Nucleus accumbens (tissue), 56 donors: ENCODE measurements around the gene LTN1.
A peak's percentile ranks its signal among the peaks of the same experiment; 100 is the strongest.

ENCODE experiments used
- DNase-seq, 56 donors: peaks; one replicate each; lab custom pipeline; 2025; lab: John Stamatoyannopoulos, UW

LTN1 gene

DNA sequence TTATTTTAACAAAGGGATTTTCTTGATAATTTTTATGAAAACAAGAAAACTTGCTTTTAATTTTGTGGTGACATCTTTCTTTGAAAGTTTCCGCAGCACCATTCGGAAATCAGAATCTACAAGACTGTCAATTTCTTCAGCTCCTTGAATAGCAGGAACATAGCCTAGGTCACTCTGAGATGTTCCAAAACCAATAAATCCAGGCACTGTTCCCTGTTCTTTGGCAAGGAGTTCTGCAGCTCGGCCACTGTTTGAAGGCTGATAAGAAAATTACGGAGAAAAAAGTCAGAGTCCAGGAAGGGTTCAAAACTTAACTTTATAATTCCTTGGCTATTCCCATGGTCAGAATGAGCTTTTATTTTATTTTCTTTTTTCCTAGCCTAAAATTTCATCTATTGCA, 6.0 kb downstream of the LTN1 start:
- DNase-seq: no peak

GRCh38 chr21:28982637-28983036, 10.0 kb downstream of the LTN1 start:
- no peak for DNase-seq

DNA sequence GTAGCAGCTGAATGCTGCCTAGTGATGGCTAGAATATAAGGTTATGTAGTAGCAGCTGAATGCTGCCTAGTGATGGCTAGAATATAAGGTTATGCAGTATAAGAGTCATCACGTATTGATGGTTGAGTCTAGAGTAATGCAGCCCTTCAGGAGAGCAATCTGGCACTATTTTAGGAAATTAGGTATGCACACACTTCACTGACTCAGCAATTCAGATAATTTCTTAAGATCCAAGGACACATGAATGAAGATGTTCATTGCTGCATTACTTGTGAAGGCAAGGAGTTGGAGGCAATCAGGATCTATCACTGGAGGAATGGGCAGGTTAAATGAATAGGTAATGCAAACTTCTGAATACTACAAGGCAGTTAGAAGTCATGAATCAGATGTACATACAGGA, 13.6 kb downstream of the LTN1 start:
- no peak for DNase-seq

DNA sequence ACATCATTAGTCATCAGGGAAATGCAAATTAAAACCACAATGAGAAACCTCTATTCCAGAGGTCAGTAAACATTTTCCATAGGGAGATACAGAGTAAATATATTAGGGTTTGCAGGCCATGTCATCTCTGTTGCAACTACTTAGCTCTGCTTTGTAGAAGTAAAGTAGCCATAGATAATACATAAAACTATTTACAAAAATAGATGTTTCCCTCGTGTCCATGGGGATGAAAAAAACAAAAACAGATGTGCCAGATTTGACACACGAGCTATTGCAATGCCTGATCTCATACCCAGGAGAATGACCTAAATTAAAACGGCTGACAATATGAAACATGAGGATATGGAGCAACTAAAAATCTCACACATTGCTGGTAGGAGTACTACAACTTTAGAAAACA, 17.3 kb downstream of the LTN1 start:
- no peak for DNase-seq

DNA sequence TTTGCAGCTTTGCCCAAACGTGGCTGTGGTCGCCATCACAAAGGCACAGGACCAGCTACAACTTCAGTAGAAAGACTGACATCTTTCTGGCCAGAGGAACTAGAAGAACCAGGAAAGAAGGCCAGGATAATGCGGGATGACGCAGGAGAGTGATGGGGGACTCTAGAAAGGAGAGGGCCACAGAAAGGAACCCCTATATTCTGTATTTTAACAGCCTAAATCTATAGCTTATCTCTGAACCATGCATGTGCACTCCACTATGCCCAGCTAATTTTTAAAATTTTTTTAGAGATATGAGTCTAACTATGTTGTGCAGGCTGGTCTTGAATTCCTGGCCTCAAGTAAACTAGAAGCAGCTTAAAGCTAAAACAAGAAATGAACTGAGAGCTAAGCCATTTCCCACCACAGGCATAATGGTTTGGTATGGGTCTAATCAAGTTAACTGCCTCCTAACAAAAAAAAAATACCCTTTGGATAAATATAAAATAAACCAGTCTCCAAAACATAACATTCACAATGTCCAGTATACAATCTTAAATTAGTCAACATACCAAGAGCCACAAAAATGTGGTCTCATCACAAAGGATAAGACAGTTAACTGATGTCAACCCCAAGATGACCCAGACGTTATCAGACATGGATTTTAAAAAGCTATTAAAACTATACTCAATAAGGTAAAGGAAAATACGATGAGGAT, 18.0 kb downstream of the LTN1 start:
- no peak for DNase-seq

DNA sequence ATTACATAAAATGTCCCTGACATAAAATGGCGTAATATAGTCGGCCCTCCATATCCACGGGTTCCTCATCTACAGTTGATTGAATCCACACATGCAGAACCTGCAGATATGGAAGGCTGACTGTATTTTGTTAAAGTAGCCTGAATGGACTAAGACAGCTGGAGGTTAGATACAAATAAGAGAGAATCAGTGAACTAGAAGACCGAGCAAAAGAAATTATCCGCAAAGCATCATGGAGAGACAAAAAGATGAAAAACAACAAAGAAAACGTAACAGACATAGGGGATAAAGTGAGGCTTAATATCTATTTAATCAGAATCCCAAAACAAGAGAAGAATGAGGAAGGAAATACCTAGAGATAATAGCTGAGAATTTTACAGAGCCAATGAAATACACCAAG, 20.3 kb downstream of the LTN1 start:
- no peak for DNase-seq

GRCh38 chr21:28971171-28971570, 21.5 kb downstream of the LTN1 start:
- peak in 1 of 56 donors; percentile 7 for DNase-seq

DNA sequence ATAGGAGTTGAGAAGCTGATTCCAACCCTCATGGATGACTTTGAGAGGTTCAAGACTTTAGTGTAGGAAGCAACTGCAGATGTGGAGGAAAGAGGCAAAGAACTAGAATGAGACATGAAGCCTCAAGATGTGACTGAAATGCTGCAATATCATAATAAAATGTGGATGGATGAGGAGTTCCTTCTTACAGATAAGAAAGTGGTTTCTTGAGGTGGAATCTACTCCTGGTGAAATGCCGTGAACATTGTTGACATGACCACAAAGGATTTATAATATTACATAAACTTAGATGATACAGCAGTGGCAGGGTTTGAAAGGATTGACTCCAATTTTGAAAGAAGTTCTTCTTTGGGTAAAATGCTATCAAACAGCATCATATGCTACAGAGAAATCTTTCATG, 28.8 kb downstream of the LTN1 start:
- no peak for DNase-seq

DNA sequence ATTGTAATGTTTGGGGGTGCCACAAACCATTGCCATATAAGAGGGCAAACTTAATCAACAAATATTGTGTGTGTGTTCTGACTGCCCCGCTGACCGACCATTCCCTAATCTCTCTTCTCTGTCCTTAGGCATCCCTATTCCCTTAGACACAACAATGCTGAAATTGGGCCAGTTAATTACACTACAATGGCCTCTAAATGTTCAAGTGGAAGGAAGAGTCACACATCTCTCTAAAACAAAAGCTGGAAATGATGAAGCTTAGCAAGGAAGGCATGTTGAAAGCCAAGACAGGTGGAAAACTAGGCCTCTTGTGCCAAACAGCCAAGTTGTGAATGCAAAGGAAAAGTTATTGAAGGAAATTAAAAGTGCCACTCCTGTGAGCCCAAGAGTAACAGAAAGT, 30.2 kb downstream of the LTN1 start:
- DNase-seq: no peak

GRCh38 chr21:28961927-28962326, 30.8 kb downstream of the LTN1 start:
- DNase-seq: no peak

GRCh38 chr21:28960245-28960644, 32.4 kb downstream of the LTN1 start:
- DNase-seq: no peak

DNA sequence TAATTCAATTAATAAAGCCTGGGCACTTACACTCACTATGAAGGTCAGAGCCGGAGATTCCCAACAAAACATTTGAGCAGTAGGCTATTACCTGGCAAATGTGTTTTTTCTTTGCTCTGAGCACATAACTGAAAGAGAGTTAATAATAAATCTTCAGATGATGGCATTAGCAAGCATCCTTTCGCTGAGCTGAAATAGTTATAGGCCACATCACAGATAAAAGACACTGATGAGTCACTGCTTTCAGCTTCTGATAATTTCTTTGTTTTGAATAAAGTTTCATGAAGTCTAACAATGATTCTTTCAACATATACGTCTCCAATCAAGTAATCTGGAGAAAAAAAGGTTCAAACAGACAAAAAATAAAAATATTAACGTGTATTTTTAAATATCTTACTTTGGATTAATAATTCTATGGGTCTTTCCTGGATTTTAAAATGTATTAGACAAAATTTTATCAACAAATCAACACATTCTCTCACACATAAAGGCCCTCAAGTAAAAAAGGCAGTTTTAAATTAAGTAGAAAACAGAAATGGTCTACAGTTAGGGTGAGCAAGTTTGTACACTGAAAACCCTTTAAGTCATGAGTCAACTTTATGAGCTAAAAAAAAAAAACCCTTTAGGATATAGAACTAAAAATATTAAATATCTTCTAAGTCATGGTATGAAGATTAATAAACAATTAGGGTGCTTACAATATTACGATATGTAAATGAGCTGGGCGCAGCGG, 33.1 kb downstream of the LTN1 start:
- DNase-seq: peak in 1 of 56 donors; percentile 4

GRCh38 chr21:28953247-28953646, 39.4 kb downstream of the LTN1 start:
- DNase-seq: no peak

DNA sequence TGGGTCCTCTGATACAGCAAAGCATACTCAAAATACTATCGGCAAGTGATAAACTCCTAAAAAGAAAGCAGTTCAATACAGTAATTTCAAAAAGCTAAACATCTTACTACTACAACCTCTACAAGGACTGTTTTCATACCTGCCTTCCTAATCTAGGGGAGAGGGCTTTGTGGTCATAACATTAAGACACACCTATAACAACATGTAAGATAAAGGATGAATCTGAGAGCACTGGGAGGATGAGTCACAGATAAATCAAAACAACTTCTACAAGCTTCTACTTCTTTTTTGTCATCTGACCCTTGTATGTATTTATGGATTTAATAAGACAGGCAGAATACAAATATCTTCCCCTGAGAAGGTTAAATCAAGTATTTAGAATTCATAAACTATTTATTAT, 40.0 kb downstream of the LTN1 start:
- DNase-seq: no peak

GRCh38 chr21:28949318-28949717, 43.4 kb downstream of the LTN1 start:
- DNase-seq: no peak

GRCh38 chr21:28944296-28944695, 48.4 kb downstream of the LTN1 start:
- DNase-seq: peak in 12 of 56 donors; percentile 1 to 28 (median 9)

GRCh38 chr21:28943631-28944030, 49.0 kb downstream of the LTN1 start:
- DNase-seq: no peak

- no peak for DNase-seq
These were observed 54.0 kb downstream of the LTN1 start for GRCh38 chr21:28938726-28939125.

DNA sequence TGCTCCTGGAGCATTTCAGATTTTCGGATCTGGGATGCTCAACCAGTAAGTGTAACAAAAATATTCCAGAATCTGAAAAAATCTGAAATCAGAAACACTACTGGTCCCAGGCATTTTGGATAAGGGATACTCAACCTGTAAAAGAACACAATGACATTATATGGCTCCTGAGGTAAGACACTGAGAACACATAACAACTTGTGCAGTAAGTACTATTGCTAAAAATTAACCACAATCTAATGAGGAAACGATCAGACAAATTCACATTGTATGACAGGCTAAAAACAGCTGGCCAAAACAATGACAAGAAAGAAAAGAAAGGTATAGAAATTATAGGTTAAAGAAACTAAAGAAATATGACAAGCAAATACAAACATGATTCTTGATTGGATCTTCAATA, 54.9 kb downstream of the LTN1 start:
- no peak for DNase-seq

- DNase-seq: no peak
These were observed 56.0 kb downstream of the LTN1 start for GRCh38 chr21:28936721-28937120.

- DNase-seq: no peak
These were observed 56.6 kb downstream of the LTN1 start for GRCh38 chr21:28936036-28936435.

GRCh38 chr21:28932717-28933116, 60.0 kb downstream of the LTN1 start:
- DNase-seq: no peak
